Osteoblast (primary cell): ENCODE results near the gene ECEL1. TPM values are rescaled to one million over a fixed set of nuclear protein-coding genes. Genes with fewer than 3 reads are reported as not detected.
A peak's percentile ranks its signal among the peaks of the same experiment; 100 is the strongest.

Source experiments
- DNase-seq: peaks from one replicate; pipeline ENCODE4 v3.0.0; 2011; ENCODE audit warnings: low spot score, mixed read lengths; ENCODE audit not compliant: insufficient read length; ENCODE audit errors: missing footprints
- H2AFZ ChIP-seq: 2 replicates; pipeline ENCODE4 v1.6.0; 2011; ENCODE audit warnings: mild to moderate bottlenecking, low read length
- H3K27ac ChIP-seq: 2 replicates; pipeline ENCODE4 v1.5.1; 2011; ENCODE audit warnings: mild to moderate bottlenecking, low read depth, low read length, moderate library complexity
- H3K27me3 ChIP-seq: 2 replicates; pipeline ENCODE4 v1.6.0; 2012; ENCODE audit warnings: mild to moderate bottlenecking, control low read depth, inconsistent platforms, low read length, moderate library complexity; ENCODE audit not compliant: insufficient read depth
- H3K36me3 ChIP-seq: 2 replicates; pipeline ENCODE4 v1.5.1; 2011; ENCODE audit warnings: mild to moderate bottlenecking, low read length, control low read depth, moderate library complexity; ENCODE audit not compliant: insufficient read depth
- H3K4me1 ChIP-seq: 2 replicates; pipeline ENCODE4 v1.5.1; 2011; ENCODE audit warnings: mild to moderate bottlenecking, low read length, control low read depth, moderate library complexity; ENCODE audit not compliant: insufficient read depth
- H3K4me2 ChIP-seq: 2 replicates; pipeline ENCODE4 v1.6.0; 2011; ENCODE audit warnings: mild to moderate bottlenecking, low read length; ENCODE audit not compliant: insufficient read depth
- H3K4me3 ChIP-seq: fragments of 200-600 bp; sonication (generic); 3 replicates; pipeline ENCODE4 v1.5.1; 2012; ENCODE audit warnings: mild to moderate bottlenecking, low read length, inconsistent platforms; ENCODE audit not compliant: insufficient read depth
- H3K79me2 ChIP-seq: 2 replicates; pipeline ENCODE4 v1.6.0; 2012; ENCODE audit warnings: mild to moderate bottlenecking, low read length, control low read depth, inconsistent platforms; ENCODE audit not compliant: insufficient read depth
- H3K9me3 ChIP-seq: 2 replicates; pipeline ENCODE4 v1.5.1; 2011; ENCODE audit warnings: low read depth, low read length, control low read depth
- H4K20me1 ChIP-seq: 2 replicates; pipeline ENCODE4 v1.6.0; 2012; ENCODE audit warnings: mild to moderate bottlenecking, low read length, control low read depth; ENCODE audit not compliant: insufficient read depth
- total RNA-seq: library from RNA; depleted of rRNA; stranded (reverse); fragments of >200 nt; gene quantifications from 2 replicates; pipeline ENCODE4 v1.2.3, GENCODE V29; 2012
- TF ChIP-seq, protein P1 (sequence below): IDR thresholded peaks from 2 replicates; pipeline ENCODE4 v1.5.1; 2011; ENCODE audit warnings: mild to moderate bottlenecking, low read depth, low read length, moderate library complexity; ENCODE audit errors: extremely low read depth

ECEL1 gene
- total RNA-seq, 1 donor, result not detected

DNA sequence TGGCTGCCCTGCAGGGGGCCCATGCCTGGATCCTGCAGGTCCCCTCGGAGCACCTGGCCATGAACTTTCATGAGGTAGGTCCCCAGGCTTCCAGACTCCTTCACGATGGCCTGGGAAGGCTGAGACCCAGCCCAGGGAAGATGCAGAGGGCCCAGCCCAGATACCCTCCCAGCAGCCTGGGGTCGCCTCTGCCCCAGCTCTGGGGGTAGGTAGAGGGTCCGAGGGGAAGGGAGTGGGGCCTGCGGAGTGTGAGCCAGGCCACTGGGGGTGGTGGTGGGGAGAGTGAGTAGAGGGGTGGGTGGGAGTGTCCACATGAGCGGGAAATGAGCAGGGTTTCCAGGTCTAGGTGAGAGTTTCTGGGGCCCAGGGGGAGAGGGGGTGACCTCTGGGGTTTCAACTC, 37.1 kb upstream of the ECEL1 start:
- Histone ChIP-seq H3K4me1 (no peaks in the 10 kb centered on the region), H2AFZ (no peak overlapping the region), H3K4me2 (no peak overlapping the region), H3K9me3 (no peaks in the 10 kb centered on the region), H4K20me1 (peaks cover 4% of the 10 kb centered on the region), H3K36me3 (no peaks in the 10 kb centered on the region), H3K27ac (no peak overlapping the region), H3K4me3 (no peak overlapping the region), H3K79me2 (no peaks in the 10 kb centered on the region), H3K27me3 (peaks cover 40% of the 10 kb centered on the region)
- TF ChIP-seq, protein P1, sequence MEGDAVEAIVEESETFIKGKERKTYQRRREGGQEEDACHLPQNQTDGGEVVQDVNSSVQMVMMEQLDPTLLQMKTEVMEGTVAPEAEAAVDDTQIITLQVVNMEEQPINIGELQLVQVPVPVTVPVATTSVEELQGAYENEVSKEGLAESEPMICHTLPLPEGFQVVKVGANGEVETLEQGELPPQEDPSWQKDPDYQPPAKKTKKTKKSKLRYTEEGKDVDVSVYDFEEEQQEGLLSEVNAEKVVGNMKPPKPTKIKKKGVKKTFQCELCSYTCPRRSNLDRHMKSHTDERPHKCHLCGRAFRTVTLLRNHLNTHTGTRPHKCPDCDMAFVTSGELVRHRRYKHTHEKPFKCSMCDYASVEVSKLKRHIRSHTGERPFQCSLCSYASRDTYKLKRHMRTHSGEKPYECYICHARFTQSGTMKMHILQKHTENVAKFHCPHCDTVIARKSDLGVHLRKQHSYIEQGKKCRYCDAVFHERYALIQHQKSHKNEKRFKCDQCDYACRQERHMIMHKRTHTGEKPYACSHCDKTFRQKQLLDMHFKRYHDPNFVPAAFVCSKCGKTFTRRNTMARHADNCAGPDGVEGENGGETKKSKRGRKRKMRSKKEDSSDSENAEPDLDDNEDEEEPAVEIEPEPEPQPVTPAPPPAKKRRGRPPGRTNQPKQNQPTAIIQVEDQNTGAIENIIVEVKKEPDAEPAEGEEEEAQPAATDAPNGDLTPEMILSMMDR, result no peak
- no peak for DNase-seq

DNA sequence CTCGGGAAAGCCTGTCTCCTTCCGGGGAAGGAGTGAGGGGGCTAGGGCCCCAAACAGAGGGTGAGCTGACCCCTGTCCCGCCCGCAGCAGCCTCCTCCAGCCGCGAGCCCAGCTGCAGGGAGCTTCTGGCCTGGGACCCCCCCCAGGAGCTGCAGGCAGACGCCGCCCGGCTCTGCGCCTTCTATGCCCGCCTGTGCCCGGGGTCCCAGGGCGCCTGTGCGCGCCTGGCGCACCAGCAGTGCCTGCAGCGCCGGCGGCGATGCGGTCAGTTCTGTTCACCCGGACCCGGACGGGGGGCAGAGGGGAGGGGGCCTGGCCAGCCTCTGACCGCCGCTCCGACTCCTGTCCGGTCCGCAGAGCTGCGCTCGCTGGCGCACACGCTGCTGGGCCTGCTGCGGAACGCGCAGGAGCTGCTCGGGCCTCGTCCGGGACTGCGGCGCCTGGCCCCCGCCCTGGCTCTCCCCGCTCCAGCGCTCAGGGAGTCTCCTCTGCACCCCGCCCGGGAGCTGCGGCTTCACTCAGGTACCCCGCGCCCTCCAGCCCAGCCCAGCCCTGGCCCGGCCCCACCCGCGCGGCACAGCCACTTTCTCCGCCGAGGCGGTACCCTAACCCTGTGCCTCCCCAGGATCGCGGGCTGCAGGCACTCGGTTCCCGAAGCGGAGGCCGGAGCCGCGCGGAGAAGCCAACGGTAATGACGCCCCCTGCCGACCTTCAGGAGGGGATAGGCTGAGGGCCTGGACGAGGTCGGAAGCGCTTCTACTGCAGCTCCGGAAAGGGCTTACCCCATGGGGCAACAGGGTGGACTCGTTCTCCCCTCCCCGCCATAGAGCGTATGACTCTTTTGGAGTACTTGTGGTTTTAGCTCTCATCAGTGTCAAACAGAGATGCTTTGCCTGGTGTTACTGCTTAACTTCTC, 36.3 kb upstream of the ECEL1 start:
- no peaks in the 10 kb centered on the region for H3K79me2 ChIP-seq
- DNase-seq, result peak; percentile 92
- no peak overlapping the region for H3K27ac ChIP-seq
- H4K20me1 ChIP-seq, result peaks cover 4% of the 10 kb centered on the region
- H3K36me3 ChIP-seq, result no peaks in the 10 kb centered on the region
- no peak overlapping the region for H3K4me3 ChIP-seq
- H3K9me3 ChIP-seq, result no peaks in the 10 kb centered on the region
- H2AFZ ChIP-seq, result no peak overlapping the region
- no peak overlapping the region for H3K4me2 ChIP-seq
- no peaks in the 10 kb centered on the region for H3K4me1 ChIP-seq
- TF ChIP-seq, protein P1, result no peak
- peaks cover 40% of the 10 kb centered on the region for H3K27me3 ChIP-seq

- Histone ChIP-seq H2AFZ (no peak overlapping the region), H3K79me2 (no peaks in the 10 kb centered on the region), H3K36me3 (no peaks in the 10 kb centered on the region), H3K27ac (no peak overlapping the region), H3K9me3 (no peaks in the 10 kb centered on the region), H3K4me2 (no peak overlapping the region), H3K4me1 (no peaks in the 10 kb centered on the region), H3K4me3 (no peak overlapping the region), H3K27me3 (peaks cover 40% of the 10 kb centered on the region), H4K20me1 (peaks cover 4% of the 10 kb centered on the region)
- no peak for DNase-seq
- TF ChIP-seq, protein P1, result no peak
Observed at GRCh38 chr2:232523402-232523681, 35.7 kb upstream of the ECEL1 start.

DNA sequence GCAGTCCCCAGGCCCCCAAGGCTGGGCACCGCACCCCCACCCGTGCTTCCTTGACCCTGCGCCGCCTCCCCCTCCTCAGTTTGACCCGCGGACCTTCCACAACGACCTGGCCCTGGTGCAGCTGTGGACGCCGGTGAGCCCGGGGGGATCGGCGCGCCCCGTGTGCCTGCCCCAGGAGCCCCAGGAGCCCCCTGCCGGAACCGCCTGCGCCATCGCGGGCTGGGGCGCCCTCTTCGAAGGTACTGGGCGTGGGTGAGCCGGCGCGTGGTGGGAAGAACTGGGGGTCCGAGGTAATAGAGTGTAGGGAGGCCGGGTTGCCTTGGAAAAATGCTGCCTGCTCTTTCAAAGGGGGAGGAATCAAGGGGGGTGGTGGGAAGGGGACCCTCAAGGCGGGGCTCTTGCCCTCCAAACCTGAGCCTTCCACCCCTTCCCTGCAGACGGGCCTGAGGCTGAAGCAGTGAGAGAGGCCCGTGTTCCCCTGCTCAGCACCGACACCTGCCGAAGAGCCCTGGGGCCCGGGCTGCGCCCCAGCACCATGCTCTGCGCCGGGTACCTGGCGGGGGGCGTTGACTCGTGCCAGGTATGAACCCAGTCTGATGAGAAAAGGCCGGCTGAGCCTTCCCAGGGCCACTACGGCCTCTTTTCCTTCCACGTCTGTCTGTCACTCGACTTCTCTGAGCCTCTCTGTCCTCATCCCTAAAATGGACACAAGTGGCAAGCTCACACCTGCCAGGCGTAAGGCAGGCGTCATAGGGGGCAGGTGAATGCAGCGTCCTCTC, 35.2 kb upstream of the ECEL1 start:
- Histone ChIP-seq H3K4me1 (no peaks in the 10 kb centered on the region), H3K27me3 (peaks cover 40% of the 10 kb centered on the region), H3K4me2 (no peak overlapping the region), H3K4me3 (no peak overlapping the region), H3K27ac (no peak overlapping the region), H4K20me1 (peaks cover 4% of the 10 kb centered on the region), H3K79me2 (no peaks in the 10 kb centered on the region), H2AFZ (no peak overlapping the region), H3K9me3 (no peaks in the 10 kb centered on the region), H3K36me3 (no peaks in the 10 kb centered on the region)
- no peak for DNase-seq
- TF ChIP-seq, protein P1, result no peak
